Measurements from ENCODE around the gene NOXA1.

The NOXA1 gene

GRCh38 chr9:137439158-137439714 is 16.0 kb downstream of the NOXA1 start:
- DNase-seq (ENCODE audit: low spot score), result no peak

- peak; percentile 91 for DNase-seq (ENCODE audit: low spot score)
Measured at GRCh38 chr9:137441289-137441934, 18.2 kb downstream of the NOXA1 start, which contains the start of gene ENTPD8. TSS of gene ENTPD8 (minus strand) at chr9:137441357. CDS start at chr9:137438285, 3,072 bp downstream.

GRCh38 chr9:137441935-137442321 is 18.7 kb downstream of the NOXA1 start:
- peak; percentile 78 for DNase-seq (ENCODE audit: low spot score)

- peak; percentile 57 for DNase-seq (ENCODE audit: low spot score)
Measured at GRCh38 chr9:137444106-137444790, 21.1 kb downstream of the NOXA1 start.

- peak; percentile 88 for DNase-seq (ENCODE audit: low spot score)
Measured at GRCh38 chr9:137445275-137445807, 22.1 kb downstream of the NOXA1 start.

GRCh38 chr9:137445930-137446431 is 22.8 kb downstream of the NOXA1 start:
- DNase-seq (ENCODE audit: low spot score), result peak; percentile 77

- no peak for DNase-seq (ENCODE audit: low spot score)
Measured at GRCh38 chr9:137446851-137447471, 23.8 kb downstream of the NOXA1 start.

GRCh38 chr9:137447722-137448601 is 24.8 kb downstream of the NOXA1 start:
- DNase-seq (ENCODE audit: low spot score), result no peak

GRCh38 chr9:137448602-137448962 is 25.4 kb downstream of the NOXA1 start:
- DNase-seq (ENCODE audit: low spot score), result no peak

GRCh38 chr9:137449081-137449844 is 26.1 kb downstream of the NOXA1 start:
- DNase-seq (ENCODE audit: low spot score), result no peak

- DNase-seq (ENCODE audit: low spot score), result peak; percentile 83
Measured at GRCh38 chr9:137449931-137450538, 26.8 kb downstream of the NOXA1 start.

- DNase-seq (ENCODE audit: low spot score), result peak; percentile 96
Measured at GRCh38 chr9:137450539-137451222, 27.5 kb downstream of the NOXA1 start.

- peak; percentile 71 for DNase-seq (ENCODE audit: low spot score)
Measured at GRCh38 chr9:137451264-137452005, 28.2 kb downstream of the NOXA1 start.

GRCh38 chr9:137452006-137452760 is 29.0 kb downstream of the NOXA1 start:
- DNase-seq (ENCODE audit: low spot score), result no peak

GRCh38 chr9:137452761-137453642 is 29.8 kb downstream of the NOXA1 start:
- DNase-seq (ENCODE audit: low spot score), result no peak

- peak; percentile 77 for DNase-seq (ENCODE audit: low spot score)
Measured at GRCh38 chr9:137453643-137454081, 30.5 kb downstream of the NOXA1 start.

GRCh38 chr9:137454145-137454596 is 31.0 kb downstream of the NOXA1 start:
- peak; percentile 84 for DNase-seq (ENCODE audit: low spot score)
